H1 (cell line): Measurements from ENCODE around the gene PBOV1. TPM values are rescaled to one million over a fixed set of nuclear protein-coding genes. Genes with fewer than 3 reads are reported as not detected.

Experiments
- CTCF ChIA-PET: fragments of 300-600 bp; sonication (Branson Sonifier 250); formaldehyde crosslinking; loops from one replicate; lab custom pipeline; 2021; ENCODE audit not compliant: partially characterized antibody; lab: Charles Lee
- POLR2A ChIA-PET: fragments of 300-600 bp; sonication (Branson Sonifier 250); formaldehyde crosslinking; loops from one replicate; lab custom pipeline; 2021; ENCODE audit warnings: inconsistent platforms; ENCODE audit not compliant: partially characterized antibody; lab: Charles Lee
- DNase-seq, 2 experiments: peaks; one replicate each; pipeline versions ENCODE4 v3.0.0 to v3.0.0-alpha.2; 2010 to 2022; ENCODE audit warnings: low spot score in 2 of 2, low read depth in 1 of 2, mixed read lengths in 1 of 2
- FAIRE-seq: peaks from 2 replicates; lab custom pipeline; 2011; peaks lifted over from hg19 to GRCh38; lab: Jason Lieb, UNC
- H2AFZ ChIP-seq: 2 replicates; pipeline ENCODE4 v1.8.1; 2012; ENCODE audit warnings: low read length, inconsistent platforms
- H2AK5ac ChIP-seq: 2 replicates; pipeline ENCODE4 v1.6.1; 2013; ENCODE audit warnings: low read depth, low read length
- H2BK120ac ChIP-seq: replicated peaks from 2 replicates; pipeline ENCODE3; 2013; ENCODE audit warnings: low read depth, low read length, inconsistent platforms
- H2BK12ac ChIP-seq: 2 replicates; pipeline ENCODE4 v1.6.1; 2013; ENCODE audit warnings: low read depth, low read length
- H2BK15ac ChIP-seq: 2 replicates; pipeline ENCODE4 v1.6.1; 2013; ENCODE audit warnings: low read length
- H2BK20ac ChIP-seq: 2 replicates; pipeline ENCODE4 v1.6.1; 2013; ENCODE audit warnings: low read length
- H2BK5ac ChIP-seq: 2 replicates; pipeline ENCODE4 v1.6.1; 2013; ENCODE audit warnings: low read depth, low read length
- H3K14ac ChIP-seq: 2 replicates; pipeline ENCODE4 v1.6.1; 2013; ENCODE audit warnings: inconsistent platforms; ENCODE audit not compliant: insufficient read length
- H3K18ac ChIP-seq: 2 replicates; pipeline ENCODE4 v1.6.1; 2013; ENCODE audit warnings: low read length; ENCODE audit errors: extremely low read depth
- H3K23ac ChIP-seq: 2 replicates; pipeline ENCODE4 v1.6.1; 2013; ENCODE audit warnings: inconsistent platforms; ENCODE audit not compliant: insufficient read length
- H3K23me2 ChIP-seq: 2 replicates; pipeline ENCODE4 v1.6.1; 2013; ENCODE audit warnings: low read depth, low read length
- H3K27ac ChIP-seq: 2 replicates; pipeline ENCODE4 v1.6.1; 2011; ENCODE audit warnings: low read depth, low read length, inconsistent platforms
- H3K27me3 ChIP-seq, 4 experiments: replicated peaks in 1 of 4; 1 replicate in 1 of 4; 2 replicates in 3 of 4; pipeline versions ENCODE4 v1.6.1 to v1.8.1; 2011 to 2013; ENCODE audit warnings: low read length in 3 of 4, mild to moderate bottlenecking in 3 of 4, inconsistent platforms in 2 of 4, mixed read lengths in 2 of 4, moderate library complexity in 1 of 4; ENCODE audit not compliant: control insufficient read depth in 3 of 4, insufficient read depth in 3 of 4; ENCODE audit errors: extremely low read depth in 1 of 4
- H3K36me3 ChIP-seq, 4 experiments: 2 replicates each; pipeline versions ENCODE4 v1.6.1 to v1.8.1; 2011 to 2013; ENCODE audit warnings: mild to moderate bottlenecking in 4 of 4, low read length in 3 of 4, moderate library complexity in 2 of 4, control low read depth in 1 of 4, inconsistent platforms in 1 of 4; ENCODE audit not compliant: insufficient read depth in 4 of 4, control insufficient read depth in 2 of 4
- H3K4ac ChIP-seq: replicated peaks from 2 replicates; pipeline ENCODE3; 2013; ENCODE audit warnings: low read length, low read depth, mixed read lengths, inconsistent platforms; ENCODE audit not compliant: insufficient read length
- H3K4me1 ChIP-seq, 4 experiments: replicated peaks in 1 of 4; 1 replicate in 1 of 4; 2 replicates in 3 of 4; pipeline versions ENCODE4 v1.6.1 to v1.8.1; 2011 to 2013; ENCODE audit warnings: low read length in 3 of 4, inconsistent platforms in 2 of 4, mixed read lengths in 1 of 4; ENCODE audit not compliant: insufficient read depth in 4 of 4, control insufficient read depth in 3 of 4
- H3K4me2 ChIP-seq, 2 experiments: 2 replicates each; pipeline versions ENCODE4 v1.6.1 to v1.8.1; 2011 to 2013; ENCODE audit warnings: low read depth in 2 of 2, low read length in 2 of 2, control low read depth in 1 of 2, inconsistent platforms in 1 of 2, mild to moderate bottlenecking in 1 of 2; ENCODE audit not compliant: insufficient read depth in 1 of 2
- H3K4me3 ChIP-seq, 4 experiments: fragments of 200-600, 300-600 bp in 1 of 4; sonication (generic), shearing (Covaris generic), sonication (Bioruptor Twin) in 1 of 4; 2 replicates each; pipeline versions ENCODE4 v1.5.1 to v1.8.1; 2011 to 2016; ENCODE audit warnings: low read length in 4 of 4, low read depth in 3 of 4, control low read depth in 2 of 4, inconsistent platforms in 2 of 4, mild to moderate bottlenecking in 2 of 4, mixed read lengths in 1 of 4, moderate library complexity in 1 of 4; ENCODE audit not compliant: insufficient read depth in 2 of 4; ENCODE audit errors: extremely low read depth in 1 of 4
- H3K56ac ChIP-seq: replicated peaks from 2 replicates; pipeline ENCODE3; 2013; ENCODE audit warnings: low read depth, mild to moderate bottlenecking, mixed read lengths, low read length, inconsistent platforms; ENCODE audit not compliant: insufficient read length
- H3K79me1 ChIP-seq: 2 replicates; pipeline ENCODE4 v1.6.1; 2013; ENCODE audit warnings: low read depth, low read length, control low read depth
- H3K79me2 ChIP-seq, 2 experiments: 2 replicates each; pipeline versions ENCODE4 v1.6.1 to v1.8.1; 2012 to 2013; ENCODE audit warnings: low read length in 2 of 2, mild to moderate bottlenecking in 2 of 2, inconsistent platforms in 1 of 2; ENCODE audit not compliant: insufficient read depth in 2 of 2, control insufficient read depth in 1 of 2
- H3K9ac ChIP-seq, 4 experiments: replicated peaks in 1 of 4; 1 replicate in 1 of 4; 2 replicates in 3 of 4; pipeline versions ENCODE4 v1.6.1 to v1.8.1; 2011 to 2013; ENCODE audit warnings: low read depth in 3 of 4, low read length in 3 of 4, control low read depth in 2 of 4, mild to moderate bottlenecking in 2 of 4, moderate library complexity in 2 of 4, inconsistent platforms in 1 of 4; ENCODE audit errors: extremely low read depth in 1 of 4
- H3K9me3 ChIP-seq, 2 experiments: 2 replicates each; pipeline versions ENCODE4 v1.6.1 to v1.8.1; 2012 to 2013; ENCODE audit warnings: mild to moderate bottlenecking in 2 of 2, moderate library complexity in 2 of 2, control low read depth in 1 of 2, inconsistent platforms in 1 of 2, low read depth in 1 of 2, low read length in 1 of 2, mixed read lengths in 1 of 2; ENCODE audit not compliant: insufficient read depth in 2 of 2
- H4K20me1 ChIP-seq, 2 experiments: replicated peaks in 1 of 2; 2 replicates each; pipeline versions ENCODE3 to v1.8.1; 2011 to 2013; ENCODE audit warnings: inconsistent platforms in 2 of 2, low read length in 2 of 2, mild to moderate bottlenecking in 1 of 2; ENCODE audit not compliant: insufficient read depth in 2 of 2, control insufficient read depth in 1 of 2
- H4K5ac ChIP-seq: 2 replicates; pipeline ENCODE4 v1.6.1; 2013; ENCODE audit warnings: low read length, low read depth, mixed read lengths, inconsistent platforms; ENCODE audit not compliant: insufficient read length
- H4K8ac ChIP-seq: 2 replicates; pipeline ENCODE4 v1.8.0; 2013; ENCODE audit warnings: mild to moderate bottlenecking, moderate library complexity, low read length, inconsistent platforms; ENCODE audit not compliant: insufficient read depth; ENCODE audit errors: extremely low read depth
- H4K91ac ChIP-seq: replicated peaks from 2 replicates; pipeline ENCODE3; 2013; ENCODE audit warnings: low read length, mixed read lengths, inconsistent platforms; ENCODE audit not compliant: insufficient read length
- ASH2L ChIP-seq: fragments of 200-600, 300-600 bp; sonication (generic); IDR thresholded peaks from one replicate; pipeline ENCODE4 v1.7.1; 2017; ENCODE audit warnings: low read length
- BCL11A ChIP-seq, 2 experiments: IDR thresholded peaks; one replicate each; pipeline ENCODE4 v1.6.1; 2011; ENCODE audit warnings: low read depth in 2 of 2, low read length in 2 of 2, mild to moderate bottlenecking in 2 of 2
- BRCA1 ChIP-seq: IDR thresholded peaks from 2 replicates; pipeline ENCODE4 v1.6.1; 2012; ENCODE audit warnings: low read depth, low read length, improper control_type of control experiment
- EZH2 ChIP-seq: fragments of 200-600 bp; sonication (generic); IDR thresholded peaks from 2 replicates; pipeline ENCODE4 v1.7.1; 2012; ENCODE audit warnings: low read depth, mild to moderate bottlenecking, moderate library complexity, low read length, inconsistent platforms; ENCODE audit not compliant: severe bottlenecking
- FOSL1 ChIP-seq: IDR thresholded peaks from 2 replicates; pipeline ENCODE4 v1.6.1; 2011; ENCODE audit warnings: mild to moderate bottlenecking, low read depth, low read length, moderate library complexity; ENCODE audit not compliant: insufficient read depth
- PHF8 ChIP-seq: fragments of 200-600 bp; sonication (generic); conservative IDR thresholded peaks from 2 replicates; pipeline ENCODE4 v1.7.1; 2012; ENCODE audit warnings: low read depth, mild to moderate bottlenecking, inconsistent platforms, low read length, moderate library complexity
- RFX5 ChIP-seq: IDR thresholded peaks from 2 replicates; pipeline ENCODE4 v1.6.1; 2011; ENCODE audit warnings: low read depth, low read length, improper control_type of control experiment, borderline replicate concordance
- RXRA ChIP-seq: IDR thresholded peaks from 2 replicates; pipeline ENCODE4 v1.6.1; 2011; ENCODE audit warnings: low read depth, mild to moderate bottlenecking, low read length, moderate library complexity; ENCODE audit not compliant: insufficient read depth
- SRF ChIP-seq: IDR thresholded peaks from 2 replicates; pipeline ENCODE4 v1.6.1; 2011; ENCODE audit warnings: mild to moderate bottlenecking, low read depth, low read length, moderate library complexity
- WGBS, 2 experiments: shearing (Covaris generic) in 1 of 2; methylation state at CpG; one replicate each; pipeline versions ENCODE4 v1.1.6 to v1.1.7; 2013 to 2015; ENCODE audit warnings: low lambda C conversion rate in 2 of 2, mixed read lengths in 2 of 2, inconsistent platforms in 1 of 2, low coverage in 1 of 2, missing lambda C conversion rate in 1 of 2; ENCODE audit not compliant: insufficient replicate concordance in 2 of 2, insufficient coverage in 1 of 2, insufficient read length in 1 of 2; ENCODE audit errors: extremely low coverage in 1 of 2, missing lambda C conversion rate in 1 of 2; 5-methylcytosine and 5-hydroxymethylcytosine counted together
- polyA plus RNA-seq, 7 experiments: library from polyadenylated mRNA; depleted of rRNA in 3 of 7; stranded (reverse) in 5 of 7; unstranded in 2 of 7; fragments of >200 nt in 5 of 7; fragments of 200-250 nt in 2 of 7; gene quantifications; 1 replicate in 5 of 7; 2 replicates in 1 of 7; 4 replicates in 1 of 7; pipeline versions ENCODE4 v1.2.1 to v1.2.3, GENCODE V29; 2011 to 2013; ENCODE audit warnings: missing spikeins in 2 of 7, mixed read lengths in 2 of 7
- total RNA-seq: library from RNA; stranded (reverse); fragmentation: NEBNext Ultra II Directional; extraction: Animal tissue kit (Norgen Biotek cat#: 25700); gene quantifications from 2 replicates; pipeline ENCODE4 v1.2.1, GENCODE V29; 2021
- TF ChIP-seq, protein P1 (sequence below): IDR thresholded peaks from 2 replicates; pipeline ENCODE4 v1.6.1; 2012; ENCODE audit warnings: low read length, inconsistent platforms

PBOV1 gene
- total and polyA plus RNA-seq, 2 of the 8 experiments (the other 6 are each of a cell fraction or from before 2014, with no cell fraction given), result not detected

DNA sequence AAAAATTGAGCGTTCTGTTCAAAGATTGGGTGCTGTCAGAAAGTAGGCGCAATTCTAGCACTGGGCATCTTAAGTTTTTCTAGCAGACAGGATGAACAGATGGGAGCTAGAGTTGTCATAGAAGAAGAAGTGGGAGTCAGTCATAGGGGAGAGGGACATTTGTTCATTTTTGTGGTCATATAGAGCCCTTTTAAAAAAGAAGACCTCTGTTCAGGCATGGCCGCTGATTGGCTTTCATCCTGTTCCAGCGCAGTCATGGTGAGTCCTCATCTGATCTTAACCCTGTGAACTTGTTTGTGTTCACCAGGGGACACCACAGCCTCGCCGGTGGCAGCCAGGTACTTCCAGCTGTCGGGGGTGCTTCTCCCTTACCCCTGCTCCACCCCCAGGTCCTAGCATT, 29.7 kb upstream of the PBOV1 start:
- POLR2A ChIA-PET, result no interaction called here

More for the DNA sequence above, 29.7 kb upstream of the PBOV1 start:
- H3K9me3 ChIP-seq, result no peaks in the 10 kb centered on the region
- H4K91ac ChIP-seq, result no peak overlapping the region
- H3K4me1 ChIP-seq, result no peaks in the 10 kb centered on the region
- H3K79me2 ChIP-seq, result no peaks in the 10 kb centered on the region
- no peak overlapping the region for H2BK15ac ChIP-seq
- H4K8ac ChIP-seq, result no peak overlapping the region
- H4K20me1 ChIP-seq, result no peaks in the 10 kb centered on the region
- no peak overlapping the region for H2BK120ac ChIP-seq
- no peak overlapping the region for H2BK12ac ChIP-seq
- no peak overlapping the region for H3K9ac ChIP-seq
- no peak overlapping the region for H3K56ac ChIP-seq
- no peak overlapping the region for H3K18ac ChIP-seq
- H3K27ac ChIP-seq, result no peak overlapping the region
- H3K4ac ChIP-seq, result no peak overlapping the region
- DNase-seq (no peak), FAIRE-seq (no peak)
- H3K23me2 ChIP-seq, result no peaks in the 10 kb centered on the region
- no peak overlapping the region for H4K5ac ChIP-seq
- 95% methylated on average over 7 of the region's 7 CpGs; no CpG with 5 or more reads in 1 of the 2 experiments for WGBS, 2 experiments
- H3K4me2 ChIP-seq, result no peak overlapping the region
- no peak overlapping the region for H3K14ac ChIP-seq
- TF ChIP-seq BCL11A (IDR thresholded peaks at IDR 0.05; ENCODE audit: low read depth in 2 of 2, low read length in 2 of 2) (no peak), PHF8 (no peak), FOSL1 (no peak), BRCA1 (no peak), SRF (no peak), EZH2 (no peak), RXRA (no peak), RFX5 (no peak), ASH2L (no peak)
- TF ChIP-seq, protein P1, sequence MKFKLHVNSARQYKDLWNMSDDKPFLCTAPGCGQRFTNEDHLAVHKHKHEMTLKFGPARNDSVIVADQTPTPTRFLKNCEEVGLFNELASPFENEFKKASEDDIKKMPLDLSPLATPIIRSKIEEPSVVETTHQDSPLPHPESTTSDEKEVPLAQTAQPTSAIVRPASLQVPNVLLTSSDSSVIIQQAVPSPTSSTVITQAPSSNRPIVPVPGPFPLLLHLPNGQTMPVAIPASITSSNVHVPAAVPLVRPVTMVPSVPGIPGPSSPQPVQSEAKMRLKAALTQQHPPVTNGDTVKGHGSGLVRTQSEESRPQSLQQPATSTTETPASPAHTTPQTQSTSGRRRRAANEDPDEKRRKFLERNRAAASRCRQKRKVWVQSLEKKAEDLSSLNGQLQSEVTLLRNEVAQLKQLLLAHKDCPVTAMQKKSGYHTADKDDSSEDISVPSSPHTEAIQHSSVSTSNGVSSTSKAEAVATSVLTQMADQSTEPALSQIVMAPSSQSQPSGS, result no peak
- no peak overlapping the region for H2AFZ ChIP-seq
- H3K23ac ChIP-seq, result no peak overlapping the region
- H3K4me3 ChIP-seq, result no peak overlapping the region
- CTCF ChIA-PET, result interaction anchor here (0.8 to 1.7 kb wide), 5 partner anchors 10 to 40 kb away, joined by 3 to 9 read pairs (median 4); no protein-coding TSS in a partner anchor
- H2BK20ac ChIP-seq, result no peak overlapping the region
- H2BK5ac ChIP-seq, result no peak overlapping the region
- no peaks in the 10 kb centered on the region for H3K79me1 ChIP-seq
- H3K36me3 ChIP-seq, result no peaks in the 10 kb centered on the region; a peak in 1 of 8 replicates
- no peak overlapping the region for H2AK5ac ChIP-seq
- H3K27me3 ChIP-seq, result no peaks in the 10 kb centered on the region
